ENCODE results near the gene CACNB3.

DNA sequence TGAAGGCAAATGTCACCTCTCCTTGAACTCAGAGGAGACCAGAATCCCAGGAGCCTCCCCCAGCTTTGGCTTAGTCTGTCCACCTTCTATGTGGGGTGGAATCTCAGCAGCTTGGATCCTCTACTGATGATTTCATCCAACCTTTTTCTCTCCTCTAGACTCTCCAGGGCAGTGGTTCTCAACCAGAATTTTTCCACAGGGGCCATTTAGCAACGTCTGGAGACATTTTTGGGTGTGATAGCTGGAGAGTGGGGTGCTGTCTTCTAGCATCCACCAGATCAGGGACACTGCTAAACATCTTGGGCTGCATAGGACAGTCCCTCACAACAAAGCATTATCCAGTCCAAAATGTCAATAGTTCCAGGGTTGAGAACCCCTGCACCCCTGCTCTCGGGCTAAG, 38.1 kb downstream of the CACNB3 start:
- TF ChIP-seq CTCF (conservative IDR thresholded peaks at IDR 0.05; ENCODE audit: low read depth, low read length), result no peak
- no peak for TF ChIP-seq EZH2 (IDR thresholded peaks at IDR 0.05; ENCODE audit: borderline replicate concordance, low read depth, low read length, poor library complexity, severe bottlenecking)
